AG04450 (cell line): ENCODE results near the gene MPPED2. TPM values are rescaled to one million over a fixed set of nuclear protein-coding genes. Genes with fewer than 3 reads are reported as not detected.

Source experiments
- CTCF ChIA-PET: fragments of 300-600, 350-600 bp; formaldehyde crosslinking; extraction: SDS; loops from one replicate; lab custom pipeline; 2022; ENCODE audit warnings: antibody characterized with exemption, inconsistent platforms; lab: Charles Lee
- POLR2A ChIA-PET: fragments of 350-600 bp; formaldehyde crosslinking; extraction: SDS; loops from one replicate; lab custom pipeline; 2021; ENCODE audit warnings: antibody characterized with exemption, inconsistent platforms; lab: Yijun Ruan, JAX
- DNase-seq: peaks from one replicate; pipeline ENCODE4 v3.0.0-alpha.2; 2011; ENCODE audit warnings: low read depth, low spot score
- H3K27ac ChIP-seq: one replicate; pipeline ENCODE4 v1.5.1; 2012; ENCODE audit warnings: low read depth, low read length, control low read depth
- H3K27me3 ChIP-seq: one replicate; pipeline ENCODE4 v1.6.0; 2012; ENCODE audit warnings: low read length; ENCODE audit not compliant: control insufficient read depth, insufficient read depth
- H3K4me3 ChIP-seq: 2 replicates; pipeline ENCODE4 v1.5.1; 2011; ENCODE audit warnings: mild to moderate bottlenecking, low read depth, low read length, control low read depth
- H3K9me3 ChIP-seq: 2 replicates; pipeline ENCODE4 v1.5.1; 2012; ENCODE audit warnings: low read length; ENCODE audit not compliant: control insufficient read depth, insufficient read depth
- CTCF ChIP-seq: IDR thresholded peaks from 2 replicates; pipeline ENCODE4 v1.5.1; 2011; ENCODE audit warnings: low read depth, low read length, control low read depth, inconsistent platforms
- polyA plus RNA-seq: library from polyadenylated mRNA; depleted of rRNA; stranded (reverse); fragments of >200 nt; gene quantifications from 2 replicates; pipeline ENCODE4 v1.2.3, GENCODE V29; 2011

MPPED2 gene
- polyA plus RNA-seq, 1 experiment, result not detected

GRCh38 chr11:30553521-30554110, 32.5 kb downstream of the MPPED2 start:
- no peak overlapping the region for H3K27ac ChIP-seq
- POLR2A ChIA-PET, result no interaction called here
- CTCF ChIA-PET, result no interaction called here
- no peak overlapping the region for H3K4me3 ChIP-seq
- H3K9me3 ChIP-seq, result no peaks in the 10 kb centered on the region
- DNase-seq, result no peak
- TF ChIP-seq CTCF, result no peak
- H3K27me3 ChIP-seq, result no peaks in the 10 kb centered on the region

GRCh38 chr11:30552839-30553238, 33.3 kb downstream of the MPPED2 start:
- POLR2A ChIA-PET, result no interaction called here

GRCh38 chr11:30550022-30550542, 36.1 kb downstream of the MPPED2 start:
- ChIA-PET CTCF (no interaction called here), POLR2A (no interaction called here)
- TF ChIP-seq CTCF, result no peak
- no peak overlapping the region for H3K4me3 ChIP-seq
- no peaks in the 10 kb centered on the region for H3K9me3 ChIP-seq
- DNase-seq, result no peak
- no peaks in the 10 kb centered on the region for H3K27me3 ChIP-seq
- no peak overlapping the region for H3K27ac ChIP-seq

More at GRCh38 chr11:30552839-30553238, 33.3 kb downstream of the MPPED2 start:
- no peak overlapping the region for H3K27ac ChIP-seq
- H3K27me3 ChIP-seq, result no peaks in the 10 kb centered on the region
- no peak for TF ChIP-seq CTCF
- no peak overlapping the region for H3K4me3 ChIP-seq
- CTCF ChIA-PET, result no interaction called here
- H3K9me3 ChIP-seq, result no peaks in the 10 kb centered on the region
- no peak for DNase-seq

GRCh38 chr11:30549565-30549964, 36.6 kb downstream of the MPPED2 start:
- Histone ChIP-seq H3K9me3 (no peaks in the 10 kb centered on the region), H3K27me3 (no peaks in the 10 kb centered on the region), H3K27ac (no peak overlapping the region), H3K4me3 (no peak overlapping the region)
- ChIA-PET CTCF (no interaction called here), POLR2A (no interaction called here)
- no peak for TF ChIP-seq CTCF
- DNase-seq, result no peak

GRCh38 chr11:30546334-30546733, 39.8 kb downstream of the MPPED2 start:
- CTCF ChIA-PET, result no interaction called here
- H3K9me3 ChIP-seq, result no peaks in the 10 kb centered on the region
- H3K27ac ChIP-seq, result no peak overlapping the region
- H3K27me3 ChIP-seq, result no peaks in the 10 kb centered on the region
- POLR2A ChIA-PET, result no interaction called here
- DNase-seq, result no peak
- no peak for TF ChIP-seq CTCF
- H3K4me3 ChIP-seq, result no peak overlapping the region
